Measurements from ENCODE around the gene NINJ2.
"Not testable (repeated sequence)": the region's sequence is repeated elsewhere in the genome, so short reads cannot be mapped to it uniquely, and the experiment has no call there.

The NINJ2 gene

GRCh38 chr12:663293-663871 is at the start of gene NINJ2:
TSS of gene NINJ2 (minus strand) at chr12:663445. CDS start at chr12:663360, 85 bp downstream.
- Histone ChIP-seq H3K36me3 (ENCODE audit: control insufficient read depth, insufficient read depth, low read length) (no peaks in the 10 kb centered on the region), H3K27me3 (ENCODE audit: control insufficient read depth, insufficient read depth, low read length) (no peaks in the 10 kb centered on the region), H3K9ac (ENCODE audit: low read length) (no peak within 1 kb of the TSS), H3K4me1 (ENCODE audit: control insufficient read depth, insufficient read depth, low read length) (peaks cover 12% of the 10 kb centered on the region), H3K9me3 (ENCODE audit: control insufficient read depth, low read length) (no peaks in the 10 kb centered on the region), H3K4me3 (ENCODE audit: low read length) (no peak within 1 kb of the TSS)

- no peaks in the 10 kb centered on the region for H3K9me3 ChIP-seq (ENCODE audit: control insufficient read depth, low read length)
- H3K9ac ChIP-seq (ENCODE audit: low read length), result no peak overlapping the region
- H3K27me3 ChIP-seq (ENCODE audit: control insufficient read depth, insufficient read depth, low read length), result no peaks in the 10 kb centered on the region
- no peaks in the 10 kb centered on the region for H3K4me1 ChIP-seq (ENCODE audit: control insufficient read depth, insufficient read depth, low read length)
- no peak overlapping the region for H3K4me3 ChIP-seq (ENCODE audit: low read length)
- H3K36me3 ChIP-seq (ENCODE audit: control insufficient read depth, insufficient read depth, low read length), result no peaks in the 10 kb centered on the region
Measured at GRCh38 chr12:712172-712863, 49.1 kb upstream of the NINJ2 start.

- Histone ChIP-seq H3K27me3 (ENCODE audit: control insufficient read depth, insufficient read depth, low read length) (no peaks in the 10 kb centered on the region), H3K9me3 (ENCODE audit: control insufficient read depth, low read length) (no peaks in the 10 kb centered on the region), H3K36me3 (ENCODE audit: control insufficient read depth, insufficient read depth, low read length) (no peaks in the 10 kb centered on the region), H3K4me1 (ENCODE audit: control insufficient read depth, insufficient read depth, low read length) (no peaks in the 10 kb centered on the region), H3K9ac (ENCODE audit: low read length) (no peak overlapping the region), H3K4me3 (ENCODE audit: low read length) (no peak overlapping the region)
Measured at GRCh38 chr12:709455-710020, 46.3 kb upstream of the NINJ2 start.

GRCh38 chr12:708084-708483 is 44.8 kb upstream of the NINJ2 start:
- not testable (repeated sequence) for H3K9me3 ChIP-seq (ENCODE audit: control insufficient read depth, low read length); H3K4me3 ChIP-seq (ENCODE audit: low read length); H3K27me3 ChIP-seq (ENCODE audit: control insufficient read depth, insufficient read depth, low read length); H3K9ac ChIP-seq (ENCODE audit: low read length); H3K36me3 ChIP-seq (ENCODE audit: control insufficient read depth, insufficient read depth, low read length); H3K4me1 ChIP-seq (ENCODE audit: control insufficient read depth, insufficient read depth, low read length)

GRCh38 chr12:704516-705242 is 41.4 kb upstream of the NINJ2 start:
- H3K9me3 ChIP-seq (ENCODE audit: control insufficient read depth, low read length), result no peaks in the 10 kb centered on the region
- H3K4me3 ChIP-seq (ENCODE audit: low read length), result no peak overlapping the region
- H3K9ac ChIP-seq (ENCODE audit: low read length), result no peak overlapping the region
- H3K36me3 ChIP-seq (ENCODE audit: control insufficient read depth, insufficient read depth, low read length), result no peaks in the 10 kb centered on the region
- no peaks in the 10 kb centered on the region for H3K4me1 ChIP-seq (ENCODE audit: control insufficient read depth, insufficient read depth, low read length)
- H3K27me3 ChIP-seq (ENCODE audit: control insufficient read depth, insufficient read depth, low read length), result no peaks in the 10 kb centered on the region

- H3K9me3 ChIP-seq (ENCODE audit: control insufficient read depth, low read length), result no peaks in the 10 kb centered on the region
- H3K36me3 ChIP-seq (ENCODE audit: control insufficient read depth, insufficient read depth, low read length), result no peaks in the 10 kb centered on the region
- H3K27me3 ChIP-seq (ENCODE audit: control insufficient read depth, insufficient read depth, low read length), result no peaks in the 10 kb centered on the region
- H3K4me1 ChIP-seq (ENCODE audit: control insufficient read depth, insufficient read depth, low read length), result no peaks in the 10 kb centered on the region
- no peak overlapping the region for H3K9ac ChIP-seq (ENCODE audit: low read length)
- no peak overlapping the region for H3K4me3 ChIP-seq (ENCODE audit: low read length)
Measured at GRCh38 chr12:701896-702539, 38.8 kb upstream of the NINJ2 start.

- H3K4me3 ChIP-seq (ENCODE audit: low read length), result no peak overlapping the region
- H3K9ac ChIP-seq (ENCODE audit: low read length), result no peak overlapping the region
- H3K36me3 ChIP-seq (ENCODE audit: control insufficient read depth, insufficient read depth, low read length), result no peaks in the 10 kb centered on the region
- H3K27me3 ChIP-seq (ENCODE audit: control insufficient read depth, insufficient read depth, low read length), result no peaks in the 10 kb centered on the region
- no peaks in the 10 kb centered on the region for H3K9me3 ChIP-seq (ENCODE audit: control insufficient read depth, low read length)
- no peaks in the 10 kb centered on the region for H3K4me1 ChIP-seq (ENCODE audit: control insufficient read depth, insufficient read depth, low read length)
Measured at GRCh38 chr12:700016-700415, 36.8 kb upstream of the NINJ2 start.

GRCh38 chr12:698222-698621 is 35.0 kb upstream of the NINJ2 start:
- H3K27me3 ChIP-seq (ENCODE audit: control insufficient read depth, insufficient read depth, low read length); H3K4me1 ChIP-seq (ENCODE audit: control insufficient read depth, insufficient read depth, low read length); H3K36me3 ChIP-seq (ENCODE audit: control insufficient read depth, insufficient read depth, low read length); H3K9me3 ChIP-seq (ENCODE audit: control insufficient read depth, low read length); H3K9ac ChIP-seq (ENCODE audit: low read length); H3K4me3 ChIP-seq (ENCODE audit: low read length): not testable (repeated sequence)

GRCh38 chr12:697481-697880 is 34.2 kb upstream of the NINJ2 start:
- peaks cover 10% of the 10 kb centered on the region for H3K4me1 ChIP-seq (ENCODE audit: control insufficient read depth, insufficient read depth, low read length)
- no peaks in the 10 kb centered on the region for H3K36me3 ChIP-seq (ENCODE audit: control insufficient read depth, insufficient read depth, low read length)
- H3K9ac ChIP-seq (ENCODE audit: low read length), result no peak overlapping the region
- no peaks in the 10 kb centered on the region for H3K27me3 ChIP-seq (ENCODE audit: control insufficient read depth, insufficient read depth, low read length)
- no peaks in the 10 kb centered on the region for H3K9me3 ChIP-seq (ENCODE audit: control insufficient read depth, low read length)
- H3K4me3 ChIP-seq (ENCODE audit: low read length), result no peak overlapping the region

- no peak overlapping the region for H3K4me3 ChIP-seq (ENCODE audit: low read length)
- H3K27me3 ChIP-seq (ENCODE audit: control insufficient read depth, insufficient read depth, low read length), result no peaks in the 10 kb centered on the region
- no peaks in the 10 kb centered on the region for H3K36me3 ChIP-seq (ENCODE audit: control insufficient read depth, insufficient read depth, low read length)
- no peak overlapping the region for H3K9ac ChIP-seq (ENCODE audit: low read length)
- H3K4me1 ChIP-seq (ENCODE audit: control insufficient read depth, insufficient read depth, low read length), result peaks cover 10% of the 10 kb centered on the region
- H3K9me3 ChIP-seq (ENCODE audit: control insufficient read depth, low read length), result no peaks in the 10 kb centered on the region
Measured at GRCh38 chr12:694734-695503, 31.7 kb upstream of the NINJ2 start.

GRCh38 chr12:693934-694533 is 30.8 kb upstream of the NINJ2 start:
- no peak overlapping the region for H3K4me3 ChIP-seq (ENCODE audit: low read length)
- H3K4me1 ChIP-seq (ENCODE audit: control insufficient read depth, insufficient read depth, low read length), result peaks cover 10% of the 10 kb centered on the region
- no peaks in the 10 kb centered on the region for H3K36me3 ChIP-seq (ENCODE audit: control insufficient read depth, insufficient read depth, low read length)
- H3K27me3 ChIP-seq (ENCODE audit: control insufficient read depth, insufficient read depth, low read length), result no peaks in the 10 kb centered on the region
- no peaks in the 10 kb centered on the region for H3K9me3 ChIP-seq (ENCODE audit: control insufficient read depth, low read length)
- H3K9ac ChIP-seq (ENCODE audit: low read length), result no peak overlapping the region

All from mucosa of stomach (tissue), 1 donor.